ENCODE results near the gene AGPAT3. TPM values are rescaled to one million over a fixed set of nuclear protein-coding genes. Genes with fewer than 3 reads are reported as not detected.

The AGPAT3 gene
- polyA plus RNA-seq, 2 of the 4 experiments (the other 2 are of a cell fraction), result 18.2 to 20.3 TPM

DNA sequence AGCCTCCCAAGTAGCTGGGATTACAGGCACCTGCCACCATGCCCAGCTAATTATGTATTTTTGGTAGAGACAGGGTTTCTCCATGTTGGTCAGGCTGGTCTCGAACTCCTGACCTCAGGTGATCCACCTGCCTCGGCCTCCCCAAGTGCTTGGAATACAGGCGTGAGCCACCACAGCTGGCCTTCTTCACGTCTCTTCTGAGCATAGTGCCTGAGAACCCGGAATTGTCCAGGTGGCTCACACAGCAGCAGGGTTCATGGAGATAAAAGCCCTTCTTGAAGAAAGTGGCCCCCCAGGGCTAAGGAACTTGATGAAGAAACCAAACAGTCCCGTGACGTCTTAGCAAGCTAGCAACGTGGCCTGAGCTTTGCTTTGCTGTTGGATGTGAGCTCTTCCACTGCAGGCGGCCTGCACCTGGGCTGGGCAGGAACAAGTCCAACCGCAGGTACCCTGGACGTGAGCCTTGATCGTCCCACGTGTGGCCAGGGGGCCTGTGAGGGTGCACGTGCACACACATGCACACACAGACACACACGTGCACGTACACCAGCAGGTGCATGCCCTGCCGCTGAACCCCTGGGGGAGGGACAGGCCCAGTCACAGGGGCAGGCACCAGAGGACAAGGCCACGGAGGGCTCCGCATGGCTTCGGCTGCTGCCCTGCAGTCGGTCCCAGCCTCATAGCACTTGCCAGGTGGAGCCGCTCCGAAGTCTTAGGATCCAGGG lies 123.6 kb downstream of the AGPAT3 start:
- CTCF ChIA-PET, result no interaction called here
- ATAC-seq, result no peak

DNA sequence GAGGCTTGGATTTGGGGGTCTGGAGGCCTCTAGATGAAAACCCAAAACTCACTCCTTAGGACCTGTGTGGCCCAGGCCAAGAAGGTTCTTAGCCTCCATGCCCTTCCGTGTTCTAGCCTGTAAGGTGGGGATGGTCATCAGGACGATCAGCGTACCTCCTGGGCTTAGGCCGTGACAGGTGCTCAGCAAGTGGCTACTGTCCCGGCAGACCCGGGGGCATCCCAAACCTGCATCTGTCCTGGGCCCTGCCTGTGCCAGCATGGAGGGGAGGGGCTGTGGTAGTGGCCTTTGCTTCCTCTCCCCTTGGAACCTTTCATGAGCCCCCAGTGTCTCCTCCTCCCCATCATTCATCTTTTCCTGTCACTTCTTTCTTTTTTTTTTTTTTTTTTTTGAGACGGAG lies 124.4 kb downstream of the AGPAT3 start:
- CTCF ChIA-PET, result interaction anchor here (0.7 kb wide), 1 partner anchor 59 kb away, joined by 3 read pairs; no protein-coding TSS in a partner anchor
- FAIRE-seq, result no peak
- 89% methylated on average over 7 of the region's 7 CpGs for WGBS (ENCODE audit: missing lambda C conversion rate)

More for the DNA sequence above, 123.6 kb downstream of the AGPAT3 start:
- FAIRE-seq (no peak), DNase-seq (ENCODE audit: low read depth in 1 of 2, low spot score in 1 of 2) (no peak)
- Histone ChIP-seq H3K4me3 (no peak overlapping the region), H3K4me1 (no peaks in the 10 kb centered on the region), H3K27ac (no peak overlapping the region), H3K9me3 (no peaks in the 10 kb centered on the region), H3K4me2 (no peak overlapping the region)
- POLR2A ChIA-PET, result no interaction called here
- WGBS (ENCODE audit: missing lambda C conversion rate), result 88% methylated on average over 12 of the region's 23 CpGs
- TF ChIP-seq ZSCAN20 (CRISPR knock-in tag; IDR thresholded peaks at IDR 0.05), result no peak
- TF ChIP-seq, protein P1, sequence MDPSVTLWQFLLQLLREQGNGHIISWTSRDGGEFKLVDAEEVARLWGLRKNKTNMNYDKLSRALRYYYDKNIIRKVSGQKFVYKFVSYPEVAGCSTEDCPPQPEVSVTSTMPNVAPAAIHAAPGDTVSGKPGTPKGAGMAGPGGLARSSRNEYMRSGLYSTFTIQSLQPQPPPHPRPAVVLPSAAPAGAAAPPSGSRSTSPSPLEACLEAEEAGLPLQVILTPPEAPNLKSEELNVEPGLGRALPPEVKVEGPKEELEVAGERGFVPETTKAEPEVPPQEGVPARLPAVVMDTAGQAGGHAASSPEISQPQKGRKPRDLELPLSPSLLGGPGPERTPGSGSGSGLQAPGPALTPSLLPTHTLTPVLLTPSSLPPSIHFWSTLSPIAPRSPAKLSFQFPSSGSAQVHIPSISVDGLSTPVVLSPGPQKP (IDR thresholded peaks at IDR 0.05; ENCODE audit: low read depth, low read length), result no peak
- no peak for TF ChIP-seq CBX8 (IDR thresholded peaks at IDR 0.05)
- no peak for TF ChIP-seq CEBPB (IDR thresholded peaks at IDR 0.05)
- no peak for TF ChIP-seq JUNB (IDR thresholded peaks at IDR 0.05)
- TF ChIP-seq, protein P2, sequence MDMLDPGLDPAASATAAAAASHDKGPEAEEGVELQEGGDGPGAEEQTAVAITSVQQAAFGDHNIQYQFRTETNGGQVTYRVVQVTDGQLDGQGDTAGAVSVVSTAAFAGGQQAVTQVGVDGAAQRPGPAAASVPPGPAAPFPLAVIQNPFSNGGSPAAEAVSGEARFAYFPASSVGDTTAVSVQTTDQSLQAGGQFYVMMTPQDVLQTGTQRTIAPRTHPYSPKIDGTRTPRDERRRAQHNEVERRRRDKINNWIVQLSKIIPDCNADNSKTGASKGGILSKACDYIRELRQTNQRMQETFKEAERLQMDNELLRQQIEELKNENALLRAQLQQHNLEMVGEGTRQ (IDR thresholded peaks at IDR 0.05), result no peak
- no peak for TF ChIP-seq MAZ (IDR thresholded peaks at IDR 0.05; ENCODE audit: borderline replicate concordance, low read depth, low read length)
- TF ChIP-seq, protein P3, sequence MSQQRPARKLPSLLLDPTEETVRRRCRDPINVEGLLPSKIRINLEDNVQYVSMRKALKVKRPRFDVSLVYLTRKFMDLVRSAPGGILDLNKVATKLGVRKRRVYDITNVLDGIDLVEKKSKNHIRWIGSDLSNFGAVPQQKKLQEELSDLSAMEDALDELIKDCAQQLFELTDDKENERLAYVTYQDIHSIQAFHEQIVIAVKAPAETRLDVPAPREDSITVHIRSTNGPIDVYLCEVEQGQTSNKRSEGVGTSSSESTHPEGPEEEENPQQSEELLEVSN (IDR thresholded peaks at IDR 0.05; ENCODE audit: borderline replicate concordance, low read depth), result no peak
- TF ChIP-seq MAFK (IDR thresholded peaks at IDR 0.05; ENCODE audit: partially characterized antibody), result no peak
- TF ChIP-seq, protein P4, sequence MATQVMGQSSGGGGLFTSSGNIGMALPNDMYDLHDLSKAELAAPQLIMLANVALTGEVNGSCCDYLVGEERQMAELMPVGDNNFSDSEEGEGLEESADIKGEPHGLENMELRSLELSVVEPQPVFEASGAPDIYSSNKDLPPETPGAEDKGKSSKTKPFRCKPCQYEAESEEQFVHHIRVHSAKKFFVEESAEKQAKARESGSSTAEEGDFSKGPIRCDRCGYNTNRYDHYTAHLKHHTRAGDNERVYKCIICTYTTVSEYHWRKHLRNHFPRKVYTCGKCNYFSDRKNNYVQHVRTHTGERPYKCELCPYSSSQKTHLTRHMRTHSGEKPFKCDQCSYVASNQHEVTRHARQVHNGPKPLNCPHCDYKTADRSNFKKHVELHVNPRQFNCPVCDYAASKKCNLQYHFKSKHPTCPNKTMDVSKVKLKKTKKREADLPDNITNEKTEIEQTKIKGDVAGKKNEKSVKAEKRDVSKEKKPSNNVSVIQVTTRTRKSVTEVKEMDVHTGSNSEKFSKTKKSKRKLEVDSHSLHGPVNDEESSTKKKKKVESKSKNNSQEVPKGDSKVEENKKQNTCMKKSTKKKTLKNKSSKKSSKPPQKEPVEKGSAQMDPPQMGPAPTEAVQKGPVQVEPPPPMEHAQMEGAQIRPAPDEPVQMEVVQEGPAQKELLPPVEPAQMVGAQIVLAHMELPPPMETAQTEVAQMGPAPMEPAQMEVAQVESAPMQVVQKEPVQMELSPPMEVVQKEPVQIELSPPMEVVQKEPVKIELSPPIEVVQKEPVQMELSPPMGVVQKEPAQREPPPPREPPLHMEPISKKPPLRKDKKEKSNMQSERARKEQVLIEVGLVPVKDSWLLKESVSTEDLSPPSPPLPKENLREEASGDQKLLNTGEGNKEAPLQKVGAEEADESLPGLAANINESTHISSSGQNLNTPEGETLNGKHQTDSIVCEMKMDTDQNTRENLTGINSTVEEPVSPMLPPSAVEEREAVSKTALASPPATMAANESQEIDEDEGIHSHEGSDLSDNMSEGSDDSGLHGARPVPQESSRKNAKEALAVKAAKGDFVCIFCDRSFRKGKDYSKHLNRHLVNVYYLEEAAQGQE (IDR thresholded peaks at IDR 0.05), result no peak
- TF ChIP-seq EHMT2 (IDR thresholded peaks at IDR 0.05; ENCODE audit: low read depth), result no peak
- no peak for TF ChIP-seq FOSB (CRISPR knock-in tag; IDR thresholded peaks at IDR 0.05)
- TF ChIP-seq NFE2L2 (conservative IDR thresholded peaks at IDR 0.05; ENCODE audit: low read length), result no peak
- no peak for TF ChIP-seq FOXS1 (CRISPR knock-in tag; IDR thresholded peaks at IDR 0.05)
- no peak for TF ChIP-seq HOXB13 (CRISPR knock-in tag; IDR thresholded peaks at IDR 0.05; ENCODE audit: low read depth)
- TF ChIP-seq, protein P5, sequence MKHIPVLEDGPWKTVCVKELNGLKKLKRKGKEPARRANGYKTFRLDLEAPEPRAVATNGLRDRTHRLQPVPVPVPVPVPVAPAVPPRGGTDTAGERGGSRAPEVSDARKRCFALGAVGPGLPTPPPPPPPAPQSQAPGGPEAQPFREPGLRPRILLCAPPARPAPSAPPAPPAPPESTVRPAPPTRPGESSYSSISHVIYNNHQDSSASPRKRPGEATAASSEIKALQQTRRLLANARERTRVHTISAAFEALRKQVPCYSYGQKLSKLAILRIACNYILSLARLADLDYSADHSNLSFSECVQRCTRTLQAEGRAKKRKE (CRISPR knock-in tag; IDR thresholded peaks at IDR 0.05; ENCODE audit: low read depth), result no peak
- no peak for TF ChIP-seq RFX5 (IDR thresholded peaks at IDR 0.05)

More for the DNA sequence above, 124.4 kb downstream of the AGPAT3 start:
- ATAC-seq, result no peak
- Histone ChIP-seq H3K4me3 (no peak overlapping the region), H3K27ac (no peak overlapping the region), H3K9me3 (no peaks in the 10 kb centered on the region), H3K4me2 (no peak overlapping the region), H3K4me1 (no peaks in the 10 kb centered on the region)
- DNase-seq (ENCODE audit: low read depth in 1 of 2, low spot score in 1 of 2), result no peak
- TF ChIP-seq, protein P3 (IDR thresholded peaks at IDR 0.05; ENCODE audit: borderline replicate concordance, low read depth), result no peak
- TF ChIP-seq NFE2L2 (conservative IDR thresholded peaks at IDR 0.05; ENCODE audit: low read length), result no peak
- TF ChIP-seq POLR2AphosphoS2 (conservative IDR thresholded peaks at IDR 0.05; ENCODE audit: low read length), result no peak
- TF ChIP-seq, protein P6, sequence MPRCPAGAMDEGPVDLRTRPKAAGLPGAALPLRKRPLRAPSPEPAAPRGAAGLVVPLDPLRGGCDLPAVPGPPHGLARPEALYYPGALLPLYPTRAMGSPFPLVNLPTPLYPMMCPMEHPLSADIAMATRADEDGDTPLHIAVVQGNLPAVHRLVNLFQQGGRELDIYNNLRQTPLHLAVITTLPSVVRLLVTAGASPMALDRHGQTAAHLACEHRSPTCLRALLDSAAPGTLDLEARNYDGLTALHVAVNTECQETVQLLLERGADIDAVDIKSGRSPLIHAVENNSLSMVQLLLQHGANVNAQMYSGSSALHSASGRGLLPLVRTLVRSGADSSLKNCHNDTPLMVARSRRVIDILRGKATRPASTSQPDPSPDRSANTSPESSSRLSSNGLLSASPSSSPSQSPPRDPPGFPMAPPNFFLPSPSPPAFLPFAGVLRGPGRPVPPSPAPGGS (IDR thresholded peaks at IDR 0.05), result no peak
- no peak for TF ChIP-seq GATA3 (IDR thresholded peaks at IDR 0.05; ENCODE audit: borderline replicate concordance)
- TF ChIP-seq RFX5 (IDR thresholded peaks at IDR 0.05), result no peak
- TF ChIP-seq CHD2 (IDR thresholded peaks at IDR 0.05; ENCODE audit: low read length, partially characterized antibody), result no peak
- no peak for TF ChIP-seq ZFP36 (IDR thresholded peaks at IDR 0.05; ENCODE audit: borderline replicate concordance, partially characterized antibody)
- POLR2A ChIA-PET, result no interaction called here
